HG03521 (cell line): Measurements from ENCODE around the gene AVEN.

ENCODE experiments used
- ATAC-seq: cut with Tn5 transposase; IDR thresholded peaks from one replicate; pipeline ENCODE4 v1.9.1; 2021; ENCODE audit warnings: mild to moderate bottlenecking, moderate library complexity; ENCODE audit not compliant: unreplicated experiment

Gene AVEN

GRCh38 chr15:33987444-33987843 lies 51.6 kb downstream of the AVEN start:
- ATAC-seq, result no peak

DNA sequence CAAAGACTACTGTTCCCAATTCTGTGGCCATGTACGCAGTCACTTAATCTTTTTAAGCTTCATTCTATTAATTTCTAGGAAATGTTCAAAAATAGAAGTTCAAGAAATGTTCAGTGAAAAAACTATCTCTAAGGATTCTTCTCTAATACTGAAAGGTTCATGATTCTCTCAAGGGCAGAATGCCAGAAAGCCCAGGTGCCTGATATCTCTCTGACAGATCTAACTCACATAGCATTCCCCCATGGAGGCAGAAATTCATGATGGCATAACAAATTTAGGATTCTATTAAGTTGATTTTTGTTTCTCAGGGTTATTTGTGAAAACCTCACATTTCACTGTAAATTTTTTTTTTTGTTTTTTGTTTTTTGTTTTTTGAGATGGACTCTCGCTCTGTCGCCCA lies 53.3 kb downstream of the AVEN start:
- ATAC-seq, result no peak

DNA sequence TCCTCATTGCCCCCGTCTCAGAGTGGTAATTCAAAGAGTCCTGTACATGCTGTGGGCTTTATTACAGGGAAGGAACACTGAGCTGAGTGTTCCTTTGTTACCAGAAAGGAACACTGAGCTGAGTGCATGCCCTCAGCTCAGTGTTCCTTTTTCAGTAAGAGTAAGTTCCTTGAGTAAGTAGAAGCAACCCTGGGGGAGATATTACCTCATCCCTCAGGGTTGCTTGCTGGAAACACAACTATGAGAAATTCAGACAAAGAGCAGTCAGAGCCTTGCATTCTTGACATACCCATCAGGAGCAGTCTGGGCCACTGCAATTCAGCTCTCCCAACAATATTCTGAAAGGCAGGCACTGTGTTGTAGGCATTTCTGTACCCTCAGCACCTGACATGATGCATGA lies 53.7 kb downstream of the AVEN start:
- no peak for ATAC-seq

DNA sequence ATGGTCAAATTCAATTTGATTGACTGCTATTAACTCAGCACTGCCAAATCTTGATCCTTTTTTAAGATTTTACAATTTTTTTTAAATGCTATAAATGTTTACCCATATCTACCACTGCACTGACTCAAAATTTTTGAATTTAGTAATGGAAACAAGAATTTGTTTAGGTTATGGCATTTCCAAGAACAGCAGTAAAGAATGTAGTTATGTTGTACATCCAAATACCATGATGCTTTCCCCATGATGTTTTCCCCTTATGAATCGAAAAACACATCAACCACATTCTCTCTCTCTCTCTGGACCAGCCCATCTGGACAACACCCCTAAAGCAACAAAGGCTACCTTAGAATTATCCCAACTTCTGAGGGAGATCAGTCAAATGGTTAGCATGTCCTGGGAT lies 56.5 kb downstream of the AVEN start:
- no peak for ATAC-seq

GRCh38 chr15:33980159-33980558 lies 58.8 kb downstream of the AVEN start:
- ATAC-seq, result no peak

- no peak for ATAC-seq
Observed at GRCh38 chr15:33975022-33975565, 63.9 kb downstream of the AVEN start.

DNA sequence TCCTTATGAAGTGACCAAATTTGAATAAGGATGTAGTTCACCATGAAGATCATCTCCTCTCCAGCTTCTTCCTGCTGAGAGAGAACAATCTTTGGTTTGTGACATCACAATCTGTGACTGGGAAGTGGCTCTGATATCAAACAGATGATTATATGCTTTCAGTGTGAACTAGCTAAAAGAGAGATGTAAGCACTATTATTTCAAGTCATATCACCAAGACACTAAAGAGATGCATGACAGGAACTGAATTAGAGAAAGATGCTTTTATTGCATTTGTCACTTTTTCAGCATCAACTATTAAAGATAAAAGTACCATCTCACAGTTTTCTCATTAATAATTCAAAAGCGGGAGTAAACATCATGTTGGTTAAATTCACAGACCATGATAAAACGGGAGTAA lies 67.2 kb downstream of the AVEN start:
- no peak for ATAC-seq

DNA sequence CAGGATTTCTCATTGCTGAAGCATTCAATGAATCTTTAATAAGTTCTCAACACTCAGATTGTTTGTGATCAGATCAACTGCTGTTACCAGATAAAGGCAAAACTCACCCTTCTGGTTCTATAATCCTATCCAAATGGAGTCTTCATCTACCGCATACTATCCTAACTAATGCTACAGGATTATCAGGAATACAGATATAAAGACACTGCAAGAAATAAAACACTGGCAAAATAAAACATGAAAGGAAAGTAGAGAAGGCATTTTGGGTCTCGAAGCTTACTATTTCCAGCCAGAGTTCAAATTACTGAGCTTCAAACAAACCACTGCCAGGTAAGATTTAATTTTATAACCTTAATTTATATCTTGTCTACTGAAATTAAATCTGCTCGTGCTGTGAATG lies 70.2 kb downstream of the AVEN start:
- ATAC-seq, result no peak

- no peak for ATAC-seq
Observed at GRCh38 chr15:33968224-33968623, 70.8 kb downstream of the AVEN start, which contains the start of gene CHRM5. CHRM5 (plus strand) TSS chr15:33968497; CDS start chr15:34062718, 94,221 bp downstream.

DNA sequence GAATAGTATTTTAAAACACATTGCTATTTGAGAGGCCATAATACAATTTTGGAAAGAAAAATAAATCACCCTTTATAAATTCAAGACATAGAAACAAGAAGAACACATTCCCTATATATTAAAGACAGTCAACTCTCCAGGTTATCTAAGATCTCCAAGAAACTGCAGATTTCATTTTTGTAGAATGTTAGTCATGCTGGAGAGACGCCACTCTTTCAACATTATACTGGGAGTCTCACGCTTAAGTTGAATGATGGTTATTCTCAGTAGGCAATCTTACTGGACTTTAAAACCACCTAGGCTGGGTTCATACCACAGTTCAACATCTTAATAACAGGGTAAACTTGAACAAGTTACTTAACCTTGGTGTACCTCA lies 74.4 kb downstream of the AVEN start:
- ATAC-seq, result no peak

DNA sequence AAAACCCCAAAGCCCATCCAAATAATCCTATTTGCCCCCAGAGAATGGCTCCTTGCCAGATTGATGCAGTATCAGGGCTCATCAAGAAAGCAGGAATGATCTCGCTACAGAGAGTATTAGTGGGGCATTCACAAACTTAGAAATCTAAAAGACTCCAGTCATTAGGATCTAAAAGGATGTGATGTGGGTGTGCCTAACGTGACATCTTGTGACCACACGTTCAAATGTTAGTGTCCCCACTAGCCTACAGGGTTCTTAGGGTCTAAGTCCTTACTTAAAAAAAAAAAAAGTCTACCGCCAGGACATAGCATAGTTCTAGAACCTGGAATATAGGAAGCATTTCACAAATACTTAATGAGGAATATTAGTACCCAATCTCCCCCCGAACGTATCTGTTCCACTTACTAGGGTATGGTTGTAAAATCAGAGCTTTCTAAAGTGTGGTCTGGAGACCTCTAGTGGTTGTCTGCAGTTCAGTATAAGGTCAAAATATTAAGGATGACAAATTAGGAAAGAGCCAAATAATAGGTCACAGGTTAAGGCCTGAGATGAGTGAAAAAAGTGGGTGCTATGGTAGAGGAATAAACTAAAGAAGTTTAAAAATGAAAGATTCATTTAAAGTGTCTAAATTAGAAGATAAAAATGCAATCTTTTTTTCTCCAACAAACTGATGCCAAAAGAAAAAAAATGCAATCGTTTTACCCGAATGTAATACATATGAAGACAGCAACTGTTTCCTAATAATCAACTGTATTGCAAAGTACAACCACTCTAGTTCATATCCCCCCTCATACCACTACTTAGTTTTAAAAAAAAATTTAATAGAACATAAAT lies 75.0 kb downstream of the AVEN start:
- no peak for ATAC-seq

- no peak for ATAC-seq
Observed at GRCh38 chr15:33960549-33960935, 78.5 kb downstream of the AVEN start.

GRCh38 chr15:33959844-33960548 lies 79.0 kb downstream of the AVEN start:
- ATAC-seq, result no peak

- no peak for ATAC-seq
Observed at GRCh38 chr15:33956397-33956796, 82.6 kb downstream of the AVEN start.

- ATAC-seq, result no peak
Observed at GRCh38 chr15:33955945-33956344, 83.1 kb downstream of the AVEN start.

- ATAC-seq, result no peak
Observed at GRCh38 chr15:33946152-33946551, 92.9 kb downstream of the AVEN start.

DNA sequence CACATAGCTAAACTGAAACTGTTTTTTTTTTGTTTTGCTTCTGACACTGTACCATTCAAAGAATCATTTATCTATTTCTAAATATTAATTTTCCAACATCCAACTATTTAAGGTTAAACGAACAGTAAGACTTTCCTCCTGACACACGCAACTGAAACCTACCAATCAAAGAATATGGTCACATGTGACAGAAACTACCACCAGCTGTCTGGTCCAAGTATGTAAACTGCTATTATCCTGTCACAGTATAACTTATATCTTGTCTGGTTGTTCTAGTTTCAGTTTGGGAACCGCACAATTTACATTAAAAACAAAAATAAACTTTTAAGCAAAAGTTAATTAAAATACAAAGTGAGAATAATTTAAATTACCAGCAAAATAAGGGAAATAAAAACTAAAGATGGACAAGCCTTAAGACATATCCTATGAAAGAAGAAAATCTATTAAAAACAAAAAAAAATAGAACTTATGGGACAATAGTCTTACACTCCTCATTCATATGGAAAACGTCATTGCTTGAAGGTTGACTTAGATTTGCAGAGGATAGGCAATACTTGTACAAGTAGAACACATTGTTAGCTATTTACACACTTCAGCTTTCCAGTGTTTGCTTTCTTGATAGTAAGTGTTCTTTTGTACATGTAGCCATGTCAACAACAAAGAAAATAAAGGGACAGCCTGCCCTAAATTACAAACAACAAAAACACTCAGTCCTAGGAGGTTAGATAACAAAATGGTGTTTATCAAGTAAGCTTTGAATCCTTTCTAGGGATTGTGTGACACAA lies 97.5 kb downstream of the AVEN start:
- ATAC-seq, result no peak

- ATAC-seq, result no peak
Observed at GRCh38 chr15:33934921-33935320, 104.1 kb downstream of the AVEN start.

DNA sequence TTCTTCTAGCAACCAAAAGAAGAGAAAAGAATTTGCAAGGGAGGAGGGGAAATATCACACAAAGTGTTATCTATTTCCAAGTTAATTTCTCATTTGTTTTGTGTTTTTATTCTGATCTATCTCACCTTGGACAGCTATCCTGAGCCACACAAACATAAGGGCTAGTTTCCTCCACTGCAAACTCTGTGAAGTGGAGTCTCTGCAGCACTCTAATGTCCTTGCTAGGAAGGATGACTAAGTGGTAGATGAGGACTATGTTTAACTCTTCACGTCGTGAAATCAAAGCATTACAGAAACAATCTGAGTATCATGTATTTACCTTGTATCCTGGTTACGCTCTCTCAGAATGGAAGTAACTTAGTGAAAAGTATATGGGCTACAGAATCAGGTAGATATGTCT lies 104.6 kb downstream of the AVEN start:
- no peak for ATAC-seq

- no peak for ATAC-seq
Observed at GRCh38 chr15:33932734-33933133, 106.3 kb downstream of the AVEN start.

- ATAC-seq, result no peak
Observed at GRCh38 chr15:33926260-33926659, 112.7 kb downstream of the AVEN start.
